NCI-H1105 (cell line): Measurements from ENCODE around the gene PREP.
"Not testable (repeated sequence)": the region's sequence is repeated elsewhere in the genome, so short reads cannot be mapped to it uniquely, and the experiment has no call there.

Source experiments
- DNase-seq: peaks from one replicate; lab custom pipeline; 2025; lab: John Stamatoyannopoulos, UW

PREP gene

GRCh38 chr6:105402939-105403935 is at the start of gene PREP:
Gene PREP (minus strand): TSS chr6:105403082. CDS start chr6:105402891, 191 bp downstream.
- DNase-seq = peak; percentile 82

- no peak for DNase-seq
These were observed 49.5 kb upstream of the PREP start for GRCh38 chr6:105452376-105452775.

GRCh38 chr6:105449756-105450390 is 47.0 kb upstream of the PREP start:
- no peak for DNase-seq

DNA sequence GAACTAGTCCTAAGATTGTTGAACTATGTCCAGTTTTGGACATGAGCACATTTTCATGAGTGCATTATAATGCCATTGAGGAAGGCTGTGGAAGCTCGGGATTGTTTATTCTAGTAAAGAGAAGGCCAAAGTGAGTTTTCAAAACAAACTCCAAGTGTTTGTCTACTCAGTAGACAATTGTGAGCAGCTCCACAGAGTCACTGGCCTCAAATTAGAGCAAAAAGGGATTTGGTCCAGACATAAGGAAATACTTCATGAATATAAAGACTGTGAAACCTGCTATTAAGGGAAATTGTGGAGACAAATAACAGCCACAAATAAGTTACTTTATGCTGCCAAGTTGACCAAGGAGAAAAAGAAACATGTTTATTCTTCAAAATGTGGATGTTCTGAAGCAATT is 42.6 kb upstream of the PREP start:
- no peak for DNase-seq

DNA sequence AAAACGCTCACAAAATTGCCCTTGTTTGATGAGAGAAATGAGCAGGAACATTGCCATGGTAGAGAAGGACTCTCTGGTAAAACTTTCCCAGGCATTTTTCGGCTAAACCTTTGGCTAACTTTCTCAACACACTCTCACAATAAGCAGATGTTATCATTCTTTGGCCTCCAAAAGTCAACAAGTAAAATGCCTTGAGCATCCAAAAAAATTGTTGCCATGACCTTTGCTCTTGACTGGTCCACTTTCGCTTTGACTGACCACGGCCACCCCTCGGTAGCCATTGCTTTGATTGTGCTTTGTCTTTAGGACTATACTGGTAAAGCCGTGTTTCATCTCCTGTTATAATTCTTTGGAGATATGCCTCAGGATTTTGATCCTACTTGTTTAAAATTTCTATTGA is 41.1 kb upstream of the PREP start:
- no peak for DNase-seq

DNA sequence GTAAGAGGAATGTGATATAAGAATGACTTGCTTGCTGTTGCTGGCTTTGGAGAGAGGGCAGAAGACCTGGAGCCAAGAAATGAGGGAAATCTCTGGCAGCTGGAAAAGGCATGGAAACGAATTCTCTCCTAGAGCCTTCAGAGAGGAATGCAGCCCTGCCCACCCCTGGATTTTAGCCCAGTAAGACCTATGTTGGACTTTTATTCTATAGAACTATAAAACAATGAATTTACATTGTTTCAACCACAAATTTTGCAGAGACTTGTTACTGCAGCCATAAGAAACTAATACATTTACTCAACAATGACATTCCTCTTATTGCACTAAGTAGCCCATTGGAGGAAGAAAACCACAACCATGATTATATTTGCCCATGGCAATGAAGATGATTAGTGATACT is 39.5 kb upstream of the PREP start:
- DNase-seq = no peak

DNA sequence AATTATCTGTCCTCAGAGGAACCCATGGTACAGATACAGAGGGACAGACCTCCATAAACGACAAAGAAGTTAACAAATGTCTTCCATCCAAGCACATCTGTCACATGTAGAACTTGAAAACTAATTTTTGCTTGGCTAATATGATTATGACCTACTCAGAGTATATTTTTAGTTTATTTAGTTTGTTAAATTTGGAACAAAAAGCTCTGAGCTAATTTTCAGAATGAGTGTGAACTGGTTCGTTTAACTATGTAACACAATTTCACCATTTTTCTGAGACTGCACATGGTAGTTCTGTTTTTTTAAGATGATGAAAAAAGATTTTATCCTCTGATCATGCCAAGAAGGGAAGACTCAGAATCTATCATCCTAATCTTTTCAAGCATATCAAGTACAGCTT is 34.4 kb upstream of the PREP start:
- DNase-seq = no peak

DNA sequence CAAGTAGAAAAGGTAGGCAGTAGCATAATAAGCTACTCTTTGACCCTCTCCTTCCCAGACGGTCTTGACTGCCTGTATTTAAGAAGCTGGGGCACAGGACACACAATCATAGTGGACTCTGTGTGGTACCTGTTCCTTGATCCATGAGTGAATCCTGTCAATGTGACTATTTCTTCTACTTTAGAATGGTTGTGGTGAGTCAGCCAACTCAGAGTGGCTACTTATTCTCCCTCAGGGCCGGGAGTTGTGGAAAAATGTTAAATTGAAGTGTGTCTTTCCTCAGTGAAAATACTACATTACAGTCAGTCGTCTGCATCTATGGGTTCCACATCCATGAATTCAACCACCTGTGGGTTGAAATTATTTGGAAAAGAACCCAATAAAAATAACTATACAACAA is 30.8 kb upstream of the PREP start:
- DNase-seq = no peak

DNA sequence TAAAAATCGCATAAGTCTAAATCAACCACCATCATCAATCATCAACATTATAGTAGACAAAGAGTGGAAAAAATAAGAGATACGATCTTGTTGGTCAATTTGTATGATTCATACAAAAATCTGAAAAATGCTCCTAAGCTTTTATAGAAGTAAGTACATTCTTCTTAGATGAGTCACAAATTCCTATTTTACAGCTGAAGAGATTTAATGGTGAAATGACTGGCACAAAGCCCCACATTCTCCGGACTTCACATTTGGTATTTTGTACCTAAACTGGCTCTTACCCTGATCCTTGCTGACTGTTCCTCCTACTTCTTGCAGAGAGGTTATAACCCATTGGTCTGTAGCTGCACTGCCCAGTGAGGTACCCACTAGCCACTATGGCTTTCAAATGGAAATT is 29.9 kb upstream of the PREP start:
- DNase-seq = no peak

- DNase-seq = peak; percentile 57
These were observed 28.3 kb upstream of the PREP start for GRCh38 chr6:105431226-105431625.

- DNase-seq = no peak
These were observed 27.8 kb upstream of the PREP start for GRCh38 chr6:105430685-105431084.

GRCh38 chr6:105429676-105430075 is 26.8 kb upstream of the PREP start:
- no peak for DNase-seq

- DNase-seq = no peak
These were observed 25.6 kb upstream of the PREP start for GRCh38 chr6:105428342-105428957.

DNA sequence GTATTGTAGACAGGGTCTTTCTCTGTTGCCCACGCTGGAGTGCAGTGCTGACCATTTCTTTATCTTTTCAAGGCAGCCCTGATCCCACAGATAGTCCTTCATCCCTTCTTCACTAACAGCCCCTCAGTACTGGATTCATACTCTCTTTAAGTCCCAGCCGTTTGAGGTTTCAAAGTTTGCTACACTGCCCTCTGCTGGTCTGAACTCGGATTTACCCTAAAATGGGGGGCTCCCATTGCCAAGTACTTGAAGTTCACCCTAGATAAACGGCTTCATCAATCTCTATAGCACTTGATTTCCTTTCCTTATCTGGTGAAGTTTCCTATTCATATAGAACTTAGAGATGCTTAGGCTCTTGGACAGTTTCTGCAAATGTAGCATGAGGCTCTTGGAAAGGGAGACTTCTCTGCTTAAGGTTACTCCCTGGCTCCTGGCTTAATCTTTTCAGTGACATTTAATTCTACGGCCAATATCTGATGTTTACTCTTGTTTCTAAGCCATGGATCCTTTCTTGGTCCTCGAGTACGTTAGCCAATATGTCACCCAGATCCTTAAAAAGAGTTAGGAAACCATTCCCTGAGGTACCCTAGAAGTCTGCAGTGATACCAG is 21.4 kb upstream of the PREP start:
- peak; percentile 40 for DNase-seq

DNA sequence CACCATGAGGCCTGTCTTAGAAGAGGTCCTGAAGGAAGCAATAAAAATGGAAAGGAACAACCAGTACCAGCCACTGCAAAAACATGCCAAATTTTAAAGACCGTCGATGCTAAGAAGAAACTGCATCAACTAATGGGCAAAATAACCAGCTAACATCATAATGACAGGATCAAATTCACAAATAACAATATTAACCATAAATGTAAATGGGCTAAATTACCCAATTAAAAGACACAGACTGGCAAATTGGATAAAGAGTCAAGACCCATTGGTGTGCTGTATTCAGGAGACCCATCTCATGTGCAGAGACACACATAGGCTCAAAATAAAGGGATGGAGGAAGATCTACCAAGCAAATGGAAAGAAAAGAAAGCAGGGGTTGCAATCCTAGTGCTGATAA is 14.1 kb upstream of the PREP start:
- DNase-seq = not testable (repeated sequence)

DNA sequence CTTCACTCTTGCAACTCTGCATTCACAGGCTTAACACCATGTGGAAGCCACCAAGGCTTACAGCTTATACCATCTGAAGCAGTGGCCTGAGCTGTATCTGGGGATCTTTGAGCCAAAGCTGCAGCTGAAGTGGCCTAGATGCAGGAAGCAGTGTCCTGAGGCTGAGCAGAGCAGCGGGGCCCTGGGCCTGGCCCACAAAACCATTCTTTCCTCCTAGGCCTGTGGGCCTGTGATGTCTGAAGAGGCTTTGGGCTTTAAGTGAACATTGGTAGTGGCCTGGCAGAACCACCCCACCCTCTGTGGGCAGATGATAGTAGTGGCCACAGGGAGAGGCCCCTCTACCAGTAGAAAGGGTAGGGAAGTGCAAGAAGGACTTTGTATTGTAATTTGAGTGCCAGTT is 6.9 kb upstream of the PREP start:
- DNase-seq = no peak

GRCh38 chr6:105402090-105402938 is 568 bp downstream of the PREP start:
- peak; percentile 16 for DNase-seq

DNA sequence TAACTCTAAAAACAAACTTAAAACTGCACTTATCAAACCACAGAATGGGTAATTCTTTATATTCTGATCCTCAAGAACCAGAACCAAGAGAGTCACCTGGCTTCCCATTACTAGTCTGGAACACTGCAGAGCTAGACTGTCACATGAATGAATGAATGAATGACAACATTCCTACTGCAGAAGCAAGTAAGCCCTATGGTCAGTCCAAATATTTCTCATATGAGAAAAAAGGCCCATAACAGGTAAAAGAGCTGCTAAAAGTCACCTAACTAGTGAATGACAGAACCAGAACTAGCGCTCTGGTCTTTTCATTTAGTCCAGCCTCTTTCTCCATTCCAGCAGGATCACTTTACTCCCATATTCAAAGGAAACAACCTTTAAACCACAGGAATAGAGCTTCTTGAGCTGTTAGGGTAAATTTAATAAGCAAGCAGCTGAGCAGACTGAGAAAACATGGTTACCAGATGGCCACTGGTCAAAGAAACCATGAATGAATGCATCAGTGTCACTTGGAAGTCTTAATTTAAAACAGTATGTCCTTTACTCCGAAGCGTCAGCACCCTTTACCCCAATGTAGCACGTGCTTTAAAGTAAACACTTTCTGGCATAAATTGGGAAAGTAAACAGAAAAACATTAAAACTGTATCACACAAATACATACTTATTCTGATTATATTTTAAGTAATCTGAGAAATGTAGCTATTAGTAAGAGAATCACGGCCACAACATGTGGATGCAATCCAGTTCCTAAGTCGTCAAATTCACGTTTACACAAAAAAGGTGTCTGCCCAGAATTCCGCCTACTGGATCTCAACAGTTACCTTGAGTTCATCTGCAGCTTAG is 1.4 kb downstream of the PREP start:
- no peak for DNase-seq

GRCh38 chr6:105400501-105400900 is 2.4 kb downstream of the PREP start:
- no peak for DNase-seq

GRCh38 chr6:105398859-105399258 is 4.0 kb downstream of the PREP start:
- no peak for DNase-seq

- no peak for DNase-seq
These were observed 4.9 kb downstream of the PREP start for GRCh38 chr6:105397987-105398386.
